GM23248 (cell line): Measurements from ENCODE around the gene PCP4.

Experiments
- EZH2 ChIP-seq: fragments of 200-600 bp; sonication (generic); IDR thresholded peaks from 2 replicates; pipeline ENCODE4 v1.6.1; 2018; ENCODE audit warnings: antibody characterized with exemption, mild to moderate bottlenecking; ENCODE audit not compliant: insufficient read depth, poor library complexity, severe bottlenecking
- EZH2phosphoT487 ChIP-seq: fragments of 200-600 bp; sonication (generic); IDR thresholded peaks from 2 replicates; pipeline ENCODE4 v1.6.1; 2018; ENCODE audit warnings: antibody characterized with exemption, moderate library complexity, mild to moderate bottlenecking, low read depth; ENCODE audit not compliant: insufficient read depth

GRCh38 chr21:39902986-39903385, 35.7 kb downstream of the PCP4 start:
- TF ChIP-seq EZH2: no peak
- no peak for TF ChIP-seq EZH2phosphoT487
